ENCODE results near the gene TUFM.
"Not testable (repeated sequence)": the region's sequence is repeated elsewhere in the genome, so short reads cannot be mapped to it uniquely, and the experiment has no call there.

The TUFM gene

GRCh38 chr16:28875134-28876018 lies 29.2 kb upstream of the TUFM start:
- no peak for FAIRE-seq

GRCh38 chr16:28874406-28874805 lies 28.3 kb upstream of the TUFM start:
- no peak for FAIRE-seq

GRCh38 chr16:28873543-28874201 lies 27.5 kb upstream of the TUFM start:
- FAIRE-seq, result no peak

GRCh38 chr16:28872952-28873351 lies 26.8 kb upstream of the TUFM start:
- no peak for FAIRE-seq

GRCh38 chr16:28869201-28869600 lies 23.1 kb upstream of the TUFM start:
- FAIRE-seq, result no peak

- not testable (repeated sequence) for FAIRE-seq
Measured at GRCh38 chr16:28867646-28868045, 21.5 kb upstream of the TUFM start.

- FAIRE-seq, result no peak
Measured at GRCh38 chr16:28867241-28867640, 21.1 kb upstream of the TUFM start.

- no peak for FAIRE-seq
Measured at GRCh38 chr16:28866454-28866804, 20.3 kb upstream of the TUFM start.

GRCh38 chr16:28865722-28866453 lies 19.7 kb upstream of the TUFM start:
- FAIRE-seq, result no peak

GRCh38 chr16:28865001-28865688 lies 19.0 kb upstream of the TUFM start:
- FAIRE-seq, result no peak

- no peak for FAIRE-seq
Measured at GRCh38 chr16:28863929-28864793, 18.0 kb upstream of the TUFM start.

- no peak for FAIRE-seq
Measured at GRCh38 chr16:28859326-28859725, 13.2 kb upstream of the TUFM start.

- FAIRE-seq, result no peak
Measured at GRCh38 chr16:28858421-28858820, 12.3 kb upstream of the TUFM start.

GRCh38 chr16:28846933-28847273 lies 755 bp upstream of the TUFM start:
- no peak for FAIRE-seq

GRCh38 chr16:28845761-28846079 lies 428 bp downstream of the TUFM start:
- FAIRE-seq, result no peak

GRCh38 chr16:28845293-28845692 lies 855 bp downstream of the TUFM start:
- no peak for FAIRE-seq

GRCh38 chr16:28844226-28844885 lies 1.8 kb downstream of the TUFM start:
- no peak for FAIRE-seq

- no peak for FAIRE-seq
Measured at GRCh38 chr16:28843766-28844165, 2.4 kb downstream of the TUFM start.

GRCh38 chr16:28842696-28843095 lies 3.5 kb downstream of the TUFM start:
- FAIRE-seq, result no peak

- no peak for FAIRE-seq
Measured at GRCh38 chr16:28839899-28840298, 6.2 kb downstream of the TUFM start.

GRCh38 chr16:28839004-28839639 lies 7.0 kb downstream of the TUFM start:
- FAIRE-seq, result no peak
